H1 (cell line): ENCODE data around the gene PAAF1. TPM values are rescaled to one million over a fixed set of nuclear protein-coding genes. Genes with fewer than 3 reads are reported as not detected.

Experiments
- CTCF ChIA-PET: fragments of 300-600 bp; sonication (Branson Sonifier 250); formaldehyde crosslinking; loops from one replicate; lab custom pipeline; 2021; ENCODE audit not compliant: partially characterized antibody; lab: Charles Lee
- POLR2A ChIA-PET: fragments of 300-600 bp; sonication (Branson Sonifier 250); formaldehyde crosslinking; loops from one replicate; lab custom pipeline; 2021; ENCODE audit warnings: inconsistent platforms; ENCODE audit not compliant: partially characterized antibody; lab: Charles Lee
- DNase-seq, 2 experiments: peaks; one replicate each; pipeline versions ENCODE4 v3.0.0 to v3.0.0-alpha.2; 2010 to 2022; ENCODE audit warnings: low spot score in 2 of 2, low read depth in 1 of 2, mixed read lengths in 1 of 2
- FAIRE-seq: peaks from 2 replicates; lab custom pipeline; 2011; peaks lifted over from hg19 to GRCh38; lab: Jason Lieb, UNC
- H2AFZ ChIP-seq: 2 replicates; pipeline ENCODE4 v1.8.1; 2012; ENCODE audit warnings: low read length, inconsistent platforms
- H2AK5ac ChIP-seq: 2 replicates; pipeline ENCODE4 v1.6.1; 2013; ENCODE audit warnings: low read depth, low read length
- H2BK120ac ChIP-seq: replicated peaks from 2 replicates; pipeline ENCODE3; 2013; ENCODE audit warnings: low read depth, low read length, inconsistent platforms
- H2BK12ac ChIP-seq: 2 replicates; pipeline ENCODE4 v1.6.1; 2013; ENCODE audit warnings: low read depth, low read length
- H2BK15ac ChIP-seq: 2 replicates; pipeline ENCODE4 v1.6.1; 2013; ENCODE audit warnings: low read length
- H2BK20ac ChIP-seq: 2 replicates; pipeline ENCODE4 v1.6.1; 2013; ENCODE audit warnings: low read length
- H2BK5ac ChIP-seq: 2 replicates; pipeline ENCODE4 v1.6.1; 2013; ENCODE audit warnings: low read depth, low read length
- H3K14ac ChIP-seq: 2 replicates; pipeline ENCODE4 v1.6.1; 2013; ENCODE audit warnings: inconsistent platforms; ENCODE audit not compliant: insufficient read length
- H3K18ac ChIP-seq: 2 replicates; pipeline ENCODE4 v1.6.1; 2013; ENCODE audit warnings: low read length; ENCODE audit errors: extremely low read depth
- H3K23ac ChIP-seq: 2 replicates; pipeline ENCODE4 v1.6.1; 2013; ENCODE audit warnings: inconsistent platforms; ENCODE audit not compliant: insufficient read length
- H3K23me2 ChIP-seq: 2 replicates; pipeline ENCODE4 v1.6.1; 2013; ENCODE audit warnings: low read depth, low read length
- H3K27ac ChIP-seq: 2 replicates; pipeline ENCODE4 v1.6.1; 2011; ENCODE audit warnings: low read depth, low read length, inconsistent platforms
- H3K27me3 ChIP-seq, 4 experiments: replicated peaks in 1 of 4; 1 replicate in 1 of 4; 2 replicates in 3 of 4; pipeline versions ENCODE4 v1.6.1 to v1.8.1; 2011 to 2013; ENCODE audit warnings: low read length in 3 of 4, mild to moderate bottlenecking in 3 of 4, inconsistent platforms in 2 of 4, mixed read lengths in 2 of 4, moderate library complexity in 1 of 4; ENCODE audit not compliant: control insufficient read depth in 3 of 4, insufficient read depth in 3 of 4; ENCODE audit errors: extremely low read depth in 1 of 4
- H3K36me3 ChIP-seq, 4 experiments: 2 replicates each; pipeline versions ENCODE4 v1.6.1 to v1.8.1; 2011 to 2013; ENCODE audit warnings: mild to moderate bottlenecking in 4 of 4, low read length in 3 of 4, moderate library complexity in 2 of 4, control low read depth in 1 of 4, inconsistent platforms in 1 of 4; ENCODE audit not compliant: insufficient read depth in 4 of 4, control insufficient read depth in 2 of 4
- H3K4ac ChIP-seq: replicated peaks from 2 replicates; pipeline ENCODE3; 2013; ENCODE audit warnings: low read length, low read depth, mixed read lengths, inconsistent platforms; ENCODE audit not compliant: insufficient read length
- H3K4me1 ChIP-seq, 4 experiments: replicated peaks in 1 of 4; 1 replicate in 1 of 4; 2 replicates in 3 of 4; pipeline versions ENCODE4 v1.6.1 to v1.8.1; 2011 to 2013; ENCODE audit warnings: low read length in 3 of 4, inconsistent platforms in 2 of 4, mixed read lengths in 1 of 4; ENCODE audit not compliant: insufficient read depth in 4 of 4, control insufficient read depth in 3 of 4
- H3K4me2 ChIP-seq, 2 experiments: 2 replicates each; pipeline versions ENCODE4 v1.6.1 to v1.8.1; 2011 to 2013; ENCODE audit warnings: low read depth in 2 of 2, low read length in 2 of 2, control low read depth in 1 of 2, inconsistent platforms in 1 of 2, mild to moderate bottlenecking in 1 of 2; ENCODE audit not compliant: insufficient read depth in 1 of 2
- H3K4me3 ChIP-seq, 4 experiments: fragments of 200-600, 300-600 bp in 1 of 4; sonication (generic), shearing (Covaris generic), sonication (Bioruptor Twin) in 1 of 4; 2 replicates each; pipeline versions ENCODE4 v1.5.1 to v1.8.1; 2011 to 2016; ENCODE audit warnings: low read length in 4 of 4, low read depth in 3 of 4, control low read depth in 2 of 4, inconsistent platforms in 2 of 4, mild to moderate bottlenecking in 2 of 4, mixed read lengths in 1 of 4, moderate library complexity in 1 of 4; ENCODE audit not compliant: insufficient read depth in 2 of 4; ENCODE audit errors: extremely low read depth in 1 of 4
- H3K56ac ChIP-seq: replicated peaks from 2 replicates; pipeline ENCODE3; 2013; ENCODE audit warnings: low read depth, mild to moderate bottlenecking, mixed read lengths, low read length, inconsistent platforms; ENCODE audit not compliant: insufficient read length
- H3K79me1 ChIP-seq: 2 replicates; pipeline ENCODE4 v1.6.1; 2013; ENCODE audit warnings: low read depth, low read length, control low read depth
- H3K79me2 ChIP-seq, 2 experiments: 2 replicates each; pipeline versions ENCODE4 v1.6.1 to v1.8.1; 2012 to 2013; ENCODE audit warnings: low read length in 2 of 2, mild to moderate bottlenecking in 2 of 2, inconsistent platforms in 1 of 2; ENCODE audit not compliant: insufficient read depth in 2 of 2, control insufficient read depth in 1 of 2
- H3K9ac ChIP-seq, 4 experiments: replicated peaks in 1 of 4; 1 replicate in 1 of 4; 2 replicates in 3 of 4; pipeline versions ENCODE4 v1.6.1 to v1.8.1; 2011 to 2013; ENCODE audit warnings: low read depth in 3 of 4, low read length in 3 of 4, control low read depth in 2 of 4, mild to moderate bottlenecking in 2 of 4, moderate library complexity in 2 of 4, inconsistent platforms in 1 of 4; ENCODE audit errors: extremely low read depth in 1 of 4
- H3K9me3 ChIP-seq, 2 experiments: 2 replicates each; pipeline versions ENCODE4 v1.6.1 to v1.8.1; 2012 to 2013; ENCODE audit warnings: mild to moderate bottlenecking in 2 of 2, moderate library complexity in 2 of 2, control low read depth in 1 of 2, inconsistent platforms in 1 of 2, low read depth in 1 of 2, low read length in 1 of 2, mixed read lengths in 1 of 2; ENCODE audit not compliant: insufficient read depth in 2 of 2
- H4K20me1 ChIP-seq, 2 experiments: replicated peaks in 1 of 2; 2 replicates each; pipeline versions ENCODE3 to v1.8.1; 2011 to 2013; ENCODE audit warnings: inconsistent platforms in 2 of 2, low read length in 2 of 2, mild to moderate bottlenecking in 1 of 2; ENCODE audit not compliant: insufficient read depth in 2 of 2, control insufficient read depth in 1 of 2
- H4K5ac ChIP-seq: 2 replicates; pipeline ENCODE4 v1.6.1; 2013; ENCODE audit warnings: low read length, low read depth, mixed read lengths, inconsistent platforms; ENCODE audit not compliant: insufficient read length
- H4K8ac ChIP-seq: 2 replicates; pipeline ENCODE4 v1.8.0; 2013; ENCODE audit warnings: mild to moderate bottlenecking, moderate library complexity, low read length, inconsistent platforms; ENCODE audit not compliant: insufficient read depth; ENCODE audit errors: extremely low read depth
- H4K91ac ChIP-seq: replicated peaks from 2 replicates; pipeline ENCODE3; 2013; ENCODE audit warnings: low read length, mixed read lengths, inconsistent platforms; ENCODE audit not compliant: insufficient read length
- CBX5 ChIP-seq: fragments of 300-800, 300-1000 bp; sonication (generic); IDR thresholded peaks from 2 replicates; pipeline ENCODE4 v1.7.1; 2016; ENCODE audit warnings: antibody characterized with exemption, low read length, low read depth
- JUND ChIP-seq: IDR thresholded peaks from 2 replicates; pipeline ENCODE4 v1.6.1; 2011; ENCODE audit warnings: mild to moderate bottlenecking, improper control_type of control experiment, low read length
- RFX5 ChIP-seq: IDR thresholded peaks from 2 replicates; pipeline ENCODE4 v1.6.1; 2011; ENCODE audit warnings: low read depth, low read length, improper control_type of control experiment, borderline replicate concordance
- SAP30 ChIP-seq: fragments of 300-600 bp; sonication (generic); IDR thresholded peaks from 2 replicates; pipeline ENCODE4 v1.7.1; 2012; ENCODE audit warnings: low read length, moderate library complexity, mild to moderate bottlenecking, inconsistent platforms; ENCODE audit not compliant: insufficient read depth, insufficient replicate concordance
- TAF1 ChIP-seq: IDR thresholded peaks from 2 replicates; pipeline ENCODE4 v1.6.1; 2011; ENCODE audit warnings: mild to moderate bottlenecking, low read depth, low read length
- TBP ChIP-seq: IDR thresholded peaks from 2 replicates; pipeline ENCODE4 v1.6.1; 2011; ENCODE audit warnings: low read depth, low read length, improper control_type of control experiment
- TEAD4 ChIP-seq: IDR thresholded peaks from 2 replicates; pipeline ENCODE4 v1.6.1; 2012; ENCODE audit warnings: low read depth, low read length, inconsistent platforms, mixed read lengths
- WGBS, 2 experiments: shearing (Covaris generic) in 1 of 2; methylation state at CpG; one replicate each; pipeline versions ENCODE4 v1.1.6 to v1.1.7; 2013 to 2015; ENCODE audit warnings: low lambda C conversion rate in 2 of 2, mixed read lengths in 2 of 2, inconsistent platforms in 1 of 2, low coverage in 1 of 2, missing lambda C conversion rate in 1 of 2; ENCODE audit not compliant: insufficient replicate concordance in 2 of 2, insufficient coverage in 1 of 2, insufficient read length in 1 of 2; ENCODE audit errors: extremely low coverage in 1 of 2, missing lambda C conversion rate in 1 of 2; 5-methylcytosine and 5-hydroxymethylcytosine counted together
- polyA plus RNA-seq, 7 experiments: library from polyadenylated mRNA; depleted of rRNA in 3 of 7; stranded (reverse) in 5 of 7; unstranded in 2 of 7; fragments of >200 nt in 5 of 7; fragments of 200-250 nt in 2 of 7; gene quantifications; 1 replicate in 5 of 7; 2 replicates in 1 of 7; 4 replicates in 1 of 7; pipeline versions ENCODE4 v1.2.1 to v1.2.3, GENCODE V29; 2011 to 2013; ENCODE audit warnings: missing spikeins in 2 of 7, mixed read lengths in 2 of 7
- total RNA-seq: library from RNA; stranded (reverse); fragmentation: NEBNext Ultra II Directional; extraction: Animal tissue kit (Norgen Biotek cat#: 25700); gene quantifications from 2 replicates; pipeline ENCODE4 v1.2.1, GENCODE V29; 2021
- TF ChIP-seq, protein P1 (sequence below), 3 experiments: IDR thresholded peaks; 1 replicate in 2 of 3; 2 replicates in 1 of 3; pipeline versions ENCODE4 v1.5.1 to v1.6.1; 2011; ENCODE audit warnings: low read length in 3 of 3, mild to moderate bottlenecking in 3 of 3, inconsistent platforms in 2 of 3, low read depth in 1 of 3, moderate library complexity in 1 of 3; ENCODE audit not compliant: insufficient read depth in 1 of 3; ENCODE audit errors: control extremely low read depth in 1 of 3

The PAAF1 gene
- total and polyA plus RNA-seq, 2 of the 8 experiments (the other 6 are each of a cell fraction or from before 2014, with no cell fraction given): 24.4 to 28.8 TPM

DNA sequence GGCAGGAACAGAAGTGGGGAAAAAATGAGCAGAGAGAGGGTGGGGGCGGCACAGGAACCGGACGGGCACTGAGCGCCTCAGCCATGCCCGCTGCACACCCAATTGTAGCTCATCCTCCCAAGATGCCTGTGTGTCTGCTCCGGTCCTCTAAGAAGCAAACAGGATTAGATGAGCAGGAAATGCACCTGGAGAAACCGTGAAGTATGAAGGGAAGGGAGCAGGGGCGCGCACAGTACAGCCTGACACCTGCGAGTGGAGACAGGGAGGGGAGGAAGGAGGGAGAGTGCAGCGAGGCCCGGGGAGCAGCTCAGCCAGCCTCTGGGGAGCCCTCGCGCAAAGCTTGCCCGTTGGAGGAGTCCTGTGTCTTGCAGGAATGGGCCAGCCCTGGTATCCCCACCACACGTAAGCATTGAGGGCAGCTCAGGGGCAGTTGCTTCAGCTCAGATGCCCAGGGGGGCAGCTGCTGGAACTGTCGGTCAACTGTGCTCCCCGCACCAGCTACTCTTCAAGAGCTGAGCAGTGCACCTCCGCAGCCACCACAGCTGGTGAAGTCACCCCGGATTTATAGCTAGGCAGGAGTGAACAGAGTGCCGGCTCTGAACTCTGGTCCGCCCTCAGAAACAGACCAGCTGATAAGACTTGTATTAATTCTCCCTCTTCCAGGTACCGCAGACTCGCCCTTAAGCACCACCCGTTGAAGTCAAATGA is 81.0 kb downstream of the PAAF1 start:
- Histone ChIP-seq H2BK15ac (no peak overlapping the region), H2BK12ac (no peak overlapping the region), H3K23me2 (no peaks in the 10 kb centered on the region; the same call in 1 of the 2 replicates), H2AFZ (no peak overlapping the region), H3K4ac (no peak overlapping the region), H3K27me3 (no peaks in the 10 kb centered on the region), H3K23ac (no peak overlapping the region), H3K4me1 (no peaks in the 10 kb centered on the region; a peak in 1 of 7 replicates), H3K79me1 (peaks cover 4% of the 10 kb centered on the region; the same call in 1 of the 2 replicates), H3K9ac (no peak overlapping the region), H3K4me3 (peak overlapping the region in 1 of 4 experiments; percentile 3; a peak in 1 of 8 replicates), H3K27ac (no peak overlapping the region), H4K5ac (no peak overlapping the region), H3K79me2 (no peaks in the 10 kb centered on the region), H2BK120ac (no peak overlapping the region), H3K36me3 (no peaks in the 10 kb centered on the region), H3K18ac (no peak overlapping the region), H2BK20ac (no peak overlapping the region), H2BK5ac (no peak overlapping the region), H3K9me3 (no peaks in the 10 kb centered on the region), H4K20me1 (no peaks in the 10 kb centered on the region), H3K56ac (no peak overlapping the region), H3K4me2 (peak overlapping the region in 1 of 2 experiments; percentile 38; a peak in 1 of 4 replicates), H4K91ac (no peak overlapping the region), H3K14ac (no peak overlapping the region), H4K8ac (no peak overlapping the region), H2AK5ac (no peak overlapping the region)
- DNase-seq (no peak), FAIRE-seq (no peak)
- ChIA-PET POLR2A (interaction anchor here (0.6 to 2.6 kb wide), 7 partner anchors 9 to 170 kb away, joined by 3 to 13 read pairs (median 4); partner anchors contain the start of gene MRPL48), CTCF (interaction anchor here (1.0 to 2.6 kb wide), 7 partner anchors 9 to 297 kb away, joined by 3 to 8 read pairs (median 4); no protein-coding TSS in a partner anchor)
- TF ChIP-seq CBX5 (no peak), SAP30 (no peak), RFX5 (no peak), JUND (no peak), TAF1 (no peak), TBP (no peak), TEAD4 (no peak)
- TF ChIP-seq, protein P1, sequence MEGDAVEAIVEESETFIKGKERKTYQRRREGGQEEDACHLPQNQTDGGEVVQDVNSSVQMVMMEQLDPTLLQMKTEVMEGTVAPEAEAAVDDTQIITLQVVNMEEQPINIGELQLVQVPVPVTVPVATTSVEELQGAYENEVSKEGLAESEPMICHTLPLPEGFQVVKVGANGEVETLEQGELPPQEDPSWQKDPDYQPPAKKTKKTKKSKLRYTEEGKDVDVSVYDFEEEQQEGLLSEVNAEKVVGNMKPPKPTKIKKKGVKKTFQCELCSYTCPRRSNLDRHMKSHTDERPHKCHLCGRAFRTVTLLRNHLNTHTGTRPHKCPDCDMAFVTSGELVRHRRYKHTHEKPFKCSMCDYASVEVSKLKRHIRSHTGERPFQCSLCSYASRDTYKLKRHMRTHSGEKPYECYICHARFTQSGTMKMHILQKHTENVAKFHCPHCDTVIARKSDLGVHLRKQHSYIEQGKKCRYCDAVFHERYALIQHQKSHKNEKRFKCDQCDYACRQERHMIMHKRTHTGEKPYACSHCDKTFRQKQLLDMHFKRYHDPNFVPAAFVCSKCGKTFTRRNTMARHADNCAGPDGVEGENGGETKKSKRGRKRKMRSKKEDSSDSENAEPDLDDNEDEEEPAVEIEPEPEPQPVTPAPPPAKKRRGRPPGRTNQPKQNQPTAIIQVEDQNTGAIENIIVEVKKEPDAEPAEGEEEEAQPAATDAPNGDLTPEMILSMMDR (IDR thresholded peaks at IDR 0.05; ENCODE audit: control extremely low read depth in 1 of 3, insufficient read depth in 1 of 3, low read depth in 1 of 3, low read length in 3 of 3): no peak
- WGBS, 2 experiments: 89% methylated on average over 25 of the region's 25 CpGs; no CpG with 5 or more reads in 1 of the 2 experiments
